Transverse colon (tissue), 4 donors: ENCODE data around the gene LCAT. TPM values are rescaled to one million over a fixed set of nuclear protein-coding genes. Genes with fewer than 3 reads are reported as not detected.

ENCODE experiments used
- DNase-seq: peaks from one replicate; pipeline ENCODE4 v3.0.0-alpha.2; 2019
- H3K27ac ChIP-seq, 4 donors: fragments of 200-600 bp; sonication (generic); 2 replicates each; pipeline ENCODE4 v1.5.1; 2016 to 2018; ENCODE audit warnings: inconsistent platforms in 4 of 4
- H3K27me3 ChIP-seq: fragments of 200-600 bp; sonication (generic); 2 replicates; pipeline ENCODE4 v1.5.1; 2017; ENCODE audit warnings: inconsistent platforms
- H3K36me3 ChIP-seq, 4 donors: fragments of 200-600 bp; sonication (generic); 2 replicates each; pipeline ENCODE4 v1.5.1; 2017 to 2019; ENCODE audit warnings: inconsistent platforms in 4 of 4
- H3K4me1 ChIP-seq, 4 donors: fragments of 200-600 bp; sonication (generic); 2 replicates each; pipeline ENCODE4 v1.5.1; 2017 to 2020; ENCODE audit warnings: inconsistent platforms in 4 of 4
- H3K4me3 ChIP-seq, 4 donors: fragments of 200-600 bp; sonication (generic); 1 replicate in 1 of 4; 2 replicates in 3 of 4; pipeline versions ENCODE4 v1.5.1 to v1.6.1; 2017 to 2019; ENCODE audit warnings: inconsistent platforms in 4 of 4
- H3K9me3 ChIP-seq, 2 donors: fragments of 200-600 bp; sonication (generic); 2 replicates each; pipeline ENCODE4 v1.5.1; 2017 to 2019; ENCODE audit warnings: inconsistent platforms in 2 of 2
- CTCF ChIP-seq, 5 experiments: fragments of 200-600 bp in 3 of 5; fragments of 450-650 bp in 2 of 5; sonication (generic) in 3 of 5; IDR thresholded peaks; 1 replicate in 2 of 5; 2 replicates in 3 of 5; pipeline ENCODE4 v1.5.1; 2016 to 2017; ENCODE audit warnings: antibody characterized with exemption in 5 of 5, inconsistent platforms in 3 of 5, mild to moderate bottlenecking in 2 of 5, moderate library complexity in 1 of 5
- EP300 ChIP-seq: sonication (generic); formaldehyde crosslinking; IDR thresholded peaks from one replicate; pipeline ENCODE4 v1.6.1; 2017; ENCODE audit warnings: antibody characterized with exemption, low read depth
- POLR2A ChIP-seq: fragments of 450-650 bp; IDR thresholded peaks from one replicate; pipeline ENCODE4 v1.6.1; 2016; ENCODE audit warnings: antibody characterized with exemption, mild to moderate bottlenecking, moderate library complexity
- POLR2AphosphoS5 ChIP-seq, 3 donors: sonication (generic); formaldehyde crosslinking; IDR thresholded peaks; one replicate each; pipeline ENCODE4 v1.6.1; 2016; ENCODE audit warnings: antibody characterized with exemption in 3 of 3
- WGBS, 2 donors: methylation state at CpG; one replicate each; pipeline ENCODE4 v1.1.5; 2018; ENCODE audit warnings: low coverage in 1 of 2; 5-methylcytosine and 5-hydroxymethylcytosine counted together
- in situ Hi-C, 4 donors: fragments of 200-750 bp; cut with MboI; loops; one replicate each; pipeline versions ENCODE4 v1.15.0 to v1.15.1; 2017; ENCODE audit warnings: low sequenced_read_pairs in 3 of 4, low pct_ligation_motif_present in 1 of 4, low pct_unique_long_range_greater_than_20kb in 1 of 4
- intact Hi-C: fragments of 100-400 bp; cut with DNase I; formaldehyde crosslinking; loops from one replicate; pipeline ENCODE4 v1.15.1; 2023; ENCODE audit warnings: low total_unique reads
- total RNA-seq, 4 donors: library from RNA; depleted of rRNA; stranded (reverse); fragments of >200 nt; gene quantifications; one replicate each; pipeline ENCODE4 v1.1.0, GENCODE V29; 2016

The LCAT gene
- total RNA-seq, result 10 to 100 TPM in 1 of 4 donors, 1 to 10 TPM in 3; 2.2 to 30.7 (median 4.2) TPM

DNA sequence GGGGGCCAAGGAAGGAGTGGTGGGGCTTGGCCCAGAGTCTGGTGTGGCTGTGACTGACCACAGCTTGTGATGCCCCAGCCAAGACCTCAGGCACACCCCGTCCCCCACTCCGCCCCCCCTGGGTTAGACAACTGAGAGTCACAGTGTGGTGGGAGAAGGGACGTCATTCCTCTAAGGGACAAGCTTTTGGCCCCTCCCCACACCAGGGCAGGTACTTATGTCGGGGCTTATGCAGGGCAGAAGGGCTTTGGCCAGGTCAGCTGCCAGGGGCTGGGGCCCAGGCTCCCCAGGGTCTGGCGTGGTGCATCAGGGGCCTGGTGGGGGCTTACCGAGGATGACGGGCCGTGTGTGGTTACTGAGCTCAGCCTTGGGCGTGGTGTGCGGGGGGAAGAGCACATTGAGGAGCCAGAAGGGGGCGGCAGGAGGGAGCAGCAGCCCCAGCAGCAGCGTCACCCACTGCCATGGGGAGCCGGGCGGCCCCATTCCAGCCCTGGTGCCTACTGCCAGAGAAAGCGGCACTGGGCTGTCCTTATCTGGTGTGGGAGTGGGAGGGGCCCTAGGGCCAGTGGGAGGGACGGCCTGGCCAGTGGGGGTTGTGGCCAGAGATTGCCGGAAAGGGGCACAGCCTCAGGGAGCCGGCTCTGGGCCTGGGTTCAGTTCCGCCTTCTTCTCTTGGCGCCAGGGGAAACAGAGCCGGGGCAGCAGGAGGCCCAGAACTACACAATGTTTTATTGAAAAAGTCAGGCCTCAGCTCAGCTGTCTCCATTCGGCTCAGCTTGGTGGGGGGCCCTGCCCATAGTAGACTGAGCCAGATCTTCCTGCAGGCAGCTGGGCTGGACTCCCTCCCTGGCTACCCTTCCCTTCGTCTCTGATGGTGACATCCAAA, at the start of gene LCAT:
LCAT (minus strand) TSS at position 502 of the 886 bp plus-strand sequence; CDS start at position 483, 19 bp downstream.
- Histone ChIP-seq H3K27me3 (no peaks in the 10 kb centered on the region), H3K4me3 (no peak within 1 kb of the TSS), H3K9me3 (no peaks in the 10 kb centered on the region), H3K27ac (peak within 1 kb of the TSS; percentile 59 to 89 (median 71)), H3K36me3 (no peaks in the 10 kb centered on the region), H3K4me1 (peaks cover 20 to 22% (median 20%) of the 10 kb centered on the region in 4 donors)
- in situ Hi-C loops, result no loop called here
- DNase-seq, result peak; percentile 43
- intact Hi-C loops, result loop anchor here (1.0 kb wide), 1 partner anchor 48 kb away; no protein-coding TSS in a partner anchor
- no peak for TF ChIP-seq CTCF (IDR thresholded peaks at IDR 0.05)
- TF ChIP-seq POLR2AphosphoS5 (IDR thresholded peaks at IDR 0.05), result peak in 2 of 3 donors; percentile 31
- WGBS, 2 donors, result 37% methylated on average over 22 of the region's 23 CpGs; no CpG with 5 or more reads in 1 of the 2 donors

- peaks cover 5 to 12% (median 8%) of the 10 kb centered on the region in 4 donors for H3K4me1 ChIP-seq
These were observed 49.5 kb upstream of the LCAT start for GRCh38 chr16:67993207-67994039.

DNA sequence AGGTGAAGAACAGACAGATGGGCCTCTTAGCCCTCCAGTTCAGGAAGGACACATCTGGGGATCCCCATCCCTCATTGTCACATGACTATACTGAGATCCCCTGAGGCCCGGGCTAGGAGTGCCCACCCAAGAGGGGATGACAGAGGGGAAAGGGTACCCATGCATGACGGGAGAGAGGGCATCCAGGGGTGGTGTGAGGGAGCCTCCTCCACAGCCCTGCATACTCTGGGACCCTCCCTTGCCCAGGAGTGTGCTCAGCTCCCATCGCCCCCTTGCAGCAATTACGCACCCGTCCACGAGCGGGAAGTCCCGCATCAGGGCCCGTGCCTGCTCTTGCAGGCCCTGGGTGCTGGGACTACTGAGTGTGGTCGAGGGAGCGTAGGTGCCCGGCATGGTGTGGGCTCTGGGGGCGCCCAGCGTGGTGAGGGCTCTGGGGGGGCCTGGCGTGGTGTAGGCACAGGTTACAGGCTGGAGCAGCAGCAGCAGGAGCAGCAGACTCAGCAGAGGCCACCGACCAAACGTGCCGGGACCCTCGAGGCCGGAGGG, 48.8 kb upstream of the LCAT start:
- Histone ChIP-seq H3K36me3 (no peaks in the 10 kb centered on the region), H3K9me3 (no peaks in the 10 kb centered on the region), H3K27me3 (no peaks in the 10 kb centered on the region), H3K4me3 (no peak overlapping the region), H3K4me1 (peaks cover 5 to 12% (median 8%) of the 10 kb centered on the region in 4 donors), H3K27ac (peak overlapping the region in 2 of 4 donors; percentile 68 to 71)
- in situ Hi-C loops (loop anchor here in 1 of 4 donors (10.0 kb wide), 1 partner anchor 52 kb away; no protein-coding TSS in a partner anchor), intact Hi-C loops (loop anchor here (1.0 kb wide), 1 partner anchor 48 kb away; no protein-coding TSS in a partner anchor)
- no peak for TF ChIP-seq EP300
- no peak for TF ChIP-seq CTCF (IDR thresholded peaks at IDR 0.05)
- TF ChIP-seq POLR2AphosphoS5 (IDR thresholded peaks at IDR 0.05), result no peak
- TF ChIP-seq POLR2A, result no peak
- 69% methylated on average over 16 of the region's 20 CpGs; no CpG with 5 or more reads in 1 of the 2 donors for WGBS, 2 donors
- no peak for DNase-seq

More at GRCh38 chr16:67993207-67994039, 49.5 kb upstream of the LCAT start:
- Histone ChIP-seq H3K27ac (peak overlapping the region; percentile 55 to 71 (median 62)), H3K4me3 (peak overlapping the region in 3 of 4 donors; percentile 17 to 43 (median 21)), H3K36me3 (no peaks in the 10 kb centered on the region), H3K27me3 (no peaks in the 10 kb centered on the region), H3K9me3 (no peaks in the 10 kb centered on the region)
- 24% methylated on average over 22 of the region's 39 CpGs; no CpG with 5 or more reads in 1 of the 2 donors for WGBS, 2 donors
- intact Hi-C loops (loop anchor here (1.0 kb wide), 1 partner anchor 47 kb away; no protein-coding TSS in a partner anchor), in situ Hi-C loops (loop anchor here in 1 of 4 donors (10.0 kb wide), 1 partner anchor 51 kb away; no protein-coding TSS in a partner anchor)
- TF ChIP-seq EP300 (no peak), POLR2AphosphoS5 (IDR thresholded peaks at IDR 0.05) (no peak), POLR2A (peak; percentile 16), CTCF (IDR thresholded peaks at IDR 0.05) (peak; percentile 94 to 100 (median 99))
- peak; percentile 86 for DNase-seq
